Neutrophil (primary cell): ENCODE data around the gene PIGC.

Source experiments
- H3K27ac ChIP-seq: fragments of 200-600 bp; sonication (generic); 2 replicates; pipeline ENCODE4 v1.5.1; 2016; ENCODE audit warnings: mild to moderate bottlenecking, moderate library complexity
- H3K27me3 ChIP-seq: fragments of 200-600 bp; sonication (generic); 2 replicates; pipeline ENCODE4 v1.6.0; 2016; ENCODE audit warnings: mild to moderate bottlenecking
- H3K36me3 ChIP-seq: fragments of 200-600 bp; sonication (generic); 2 replicates; pipeline ENCODE4 v1.5.1; 2017
- H3K4me1 ChIP-seq, 2 experiments: fragments of 200-600 bp in 1 of 2; sonication (generic) in 1 of 2; 1 replicate in 1 of 2; 2 replicates in 1 of 2; pipeline versions ENCODE4 v1.5.1 to v1.6.1; 2013 to 2016; ENCODE audit warnings: low read depth in 1 of 2, low read length in 1 of 2, mild to moderate bottlenecking in 1 of 2, moderate library complexity in 1 of 2; ENCODE audit not compliant: control insufficient read depth in 1 of 2, insufficient read depth in 1 of 2
- H3K4me3 ChIP-seq, 2 experiments: fragments of 200-600 bp in 1 of 2; sonication (generic) in 1 of 2; 1 replicate in 1 of 2; 2 replicates in 1 of 2; pipeline ENCODE4 v1.5.1; 2013 to 2016; ENCODE audit warnings: low read depth in 1 of 2, low read length in 1 of 2, mild to moderate bottlenecking in 1 of 2, moderate library complexity in 1 of 2
- H3K9me3 ChIP-seq: fragments of 200-600 bp; sonication (generic); 2 replicates; pipeline ENCODE4 v1.5.1; 2016
- TF ChIP-seq, protein P1 (sequence below): fragments of 200-600 bp; sonication (generic); IDR thresholded peaks from 2 replicates; pipeline ENCODE4 v1.5.1; 2016; ENCODE audit warnings: antibody characterized with exemption

Gene PIGC

DNA sequence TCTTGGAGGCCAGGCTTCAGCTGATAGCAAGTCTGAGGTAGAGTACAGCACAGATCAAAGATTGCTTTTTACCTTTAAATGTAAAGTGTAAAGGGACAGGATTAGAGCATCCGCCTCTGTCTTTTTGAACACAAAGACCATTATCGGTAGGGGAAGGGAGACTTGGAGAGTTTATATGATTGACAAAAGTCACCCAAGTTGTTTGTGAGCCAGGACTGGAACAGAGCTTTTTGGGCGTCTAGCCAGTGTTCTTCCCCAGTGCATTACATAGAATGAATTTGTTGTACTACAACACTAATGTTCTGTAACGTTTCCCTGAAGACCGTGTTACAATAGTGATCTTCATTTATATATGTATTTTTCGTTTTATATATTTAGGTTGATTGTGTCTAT is 9.3 kb upstream of the PIGC start:
- Histone ChIP-seq H3K27me3 (no peaks in the 10 kb centered on the region), H3K27ac (no peak overlapping the region), H3K4me3 (no peak overlapping the region), H3K36me3 (no peaks in the 10 kb centered on the region), H3K4me1 (peaks cover 35% of the 10 kb centered on the region in 2 experiments), H3K9me3 (no peaks in the 10 kb centered on the region)
- TF ChIP-seq, protein P1, sequence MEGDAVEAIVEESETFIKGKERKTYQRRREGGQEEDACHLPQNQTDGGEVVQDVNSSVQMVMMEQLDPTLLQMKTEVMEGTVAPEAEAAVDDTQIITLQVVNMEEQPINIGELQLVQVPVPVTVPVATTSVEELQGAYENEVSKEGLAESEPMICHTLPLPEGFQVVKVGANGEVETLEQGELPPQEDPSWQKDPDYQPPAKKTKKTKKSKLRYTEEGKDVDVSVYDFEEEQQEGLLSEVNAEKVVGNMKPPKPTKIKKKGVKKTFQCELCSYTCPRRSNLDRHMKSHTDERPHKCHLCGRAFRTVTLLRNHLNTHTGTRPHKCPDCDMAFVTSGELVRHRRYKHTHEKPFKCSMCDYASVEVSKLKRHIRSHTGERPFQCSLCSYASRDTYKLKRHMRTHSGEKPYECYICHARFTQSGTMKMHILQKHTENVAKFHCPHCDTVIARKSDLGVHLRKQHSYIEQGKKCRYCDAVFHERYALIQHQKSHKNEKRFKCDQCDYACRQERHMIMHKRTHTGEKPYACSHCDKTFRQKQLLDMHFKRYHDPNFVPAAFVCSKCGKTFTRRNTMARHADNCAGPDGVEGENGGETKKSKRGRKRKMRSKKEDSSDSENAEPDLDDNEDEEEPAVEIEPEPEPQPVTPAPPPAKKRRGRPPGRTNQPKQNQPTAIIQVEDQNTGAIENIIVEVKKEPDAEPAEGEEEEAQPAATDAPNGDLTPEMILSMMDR = no peak

DNA sequence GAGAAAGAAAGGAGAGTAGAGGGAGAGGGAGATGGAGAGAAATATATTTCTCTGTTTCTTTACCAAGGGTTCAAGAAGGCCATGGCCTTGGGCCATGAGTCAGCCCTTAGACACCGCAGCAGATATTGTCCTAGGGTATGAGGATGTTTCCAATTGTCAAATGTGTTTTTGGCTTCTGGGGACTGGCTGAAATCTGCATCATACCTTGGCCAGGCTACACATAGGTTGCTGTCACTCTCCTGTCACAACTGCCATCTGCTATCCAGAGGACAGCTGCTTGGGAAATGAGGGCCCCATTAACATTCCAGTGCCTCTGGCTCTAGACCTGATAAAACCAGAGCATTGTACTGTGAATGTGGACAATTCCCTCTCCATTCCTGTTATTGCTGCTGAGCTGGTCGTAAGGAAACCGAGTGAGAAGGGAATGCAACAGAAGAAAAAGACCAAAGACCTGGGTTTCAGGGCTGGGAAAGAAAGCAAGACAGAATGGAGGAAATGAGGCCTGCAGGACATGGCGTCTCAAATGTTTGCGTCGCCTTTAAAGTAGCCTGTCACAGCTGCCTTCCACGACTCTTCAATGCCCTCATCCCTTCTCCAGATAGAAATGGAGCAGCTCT is 8.8 kb upstream of the PIGC start:
- Histone ChIP-seq H3K27ac (no peak overlapping the region), H3K36me3 (no peaks in the 10 kb centered on the region), H3K27me3 (no peaks in the 10 kb centered on the region), H3K4me3 (no peak overlapping the region), H3K4me1 (peaks cover 40% of the 10 kb centered on the region in 2 experiments), H3K9me3 (no peaks in the 10 kb centered on the region)
- TF ChIP-seq, protein P1 = no peak

DNA sequence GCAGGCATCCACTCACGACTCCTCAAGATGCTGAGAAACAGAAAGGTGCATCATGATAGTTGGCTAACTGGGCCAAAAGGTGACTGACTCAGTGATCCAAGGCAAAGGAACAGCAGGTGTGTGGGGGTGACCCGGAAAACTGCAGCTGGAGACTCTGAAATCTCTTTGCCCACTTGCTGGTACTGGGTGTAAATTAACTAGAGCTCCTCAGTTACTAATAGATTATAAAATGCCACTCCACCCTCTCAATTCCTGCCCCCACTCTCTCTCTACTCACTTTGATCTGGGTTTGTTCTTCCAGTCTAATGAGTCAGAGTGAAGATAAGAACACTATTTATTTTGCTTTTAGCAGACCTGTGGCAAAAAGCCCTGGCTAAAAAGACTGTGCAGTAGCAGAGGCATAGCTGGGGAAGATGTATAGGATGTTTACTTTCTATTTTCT is 7.2 kb upstream of the PIGC start:
- Histone ChIP-seq H3K4me1 (peaks cover 46 to 52% of the 10 kb centered on the region in 2 experiments), H3K27ac (peak overlapping the region; percentile 59), H3K9me3 (no peaks in the 10 kb centered on the region), H3K36me3 (no peaks in the 10 kb centered on the region), H3K27me3 (no peaks in the 10 kb centered on the region), H3K4me3 (no peak overlapping the region)
- TF ChIP-seq, protein P1 = no peak

DNA sequence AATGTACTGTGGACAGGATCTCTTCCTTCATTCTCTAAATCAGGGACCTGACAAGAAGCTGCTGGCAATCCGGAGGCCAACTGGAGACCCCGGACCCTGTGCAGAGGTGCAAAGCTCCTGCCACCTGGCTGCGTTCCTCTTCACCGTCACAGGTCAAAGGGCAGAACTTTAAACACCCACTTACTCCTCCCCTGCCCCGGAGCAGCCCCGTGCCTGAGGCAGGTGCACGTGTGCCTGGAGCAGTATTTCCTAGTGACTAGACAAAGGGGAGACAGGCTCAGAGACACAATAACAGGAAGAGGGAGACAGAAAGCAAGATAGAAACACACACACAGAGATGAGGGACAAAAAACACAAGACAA is 6.6 kb upstream of the PIGC start:
- Histone ChIP-seq H3K27me3 (no peaks in the 10 kb centered on the region), H3K27ac (peak overlapping the region; percentile 59), H3K9me3 (no peaks in the 10 kb centered on the region), H3K4me3 (peak overlapping the region; percentile 2 to 39), H3K4me1 (peaks cover 44 to 52% of the 10 kb centered on the region in 2 experiments), H3K36me3 (no peaks in the 10 kb centered on the region)
- TF ChIP-seq, protein P1 = no peak

DNA sequence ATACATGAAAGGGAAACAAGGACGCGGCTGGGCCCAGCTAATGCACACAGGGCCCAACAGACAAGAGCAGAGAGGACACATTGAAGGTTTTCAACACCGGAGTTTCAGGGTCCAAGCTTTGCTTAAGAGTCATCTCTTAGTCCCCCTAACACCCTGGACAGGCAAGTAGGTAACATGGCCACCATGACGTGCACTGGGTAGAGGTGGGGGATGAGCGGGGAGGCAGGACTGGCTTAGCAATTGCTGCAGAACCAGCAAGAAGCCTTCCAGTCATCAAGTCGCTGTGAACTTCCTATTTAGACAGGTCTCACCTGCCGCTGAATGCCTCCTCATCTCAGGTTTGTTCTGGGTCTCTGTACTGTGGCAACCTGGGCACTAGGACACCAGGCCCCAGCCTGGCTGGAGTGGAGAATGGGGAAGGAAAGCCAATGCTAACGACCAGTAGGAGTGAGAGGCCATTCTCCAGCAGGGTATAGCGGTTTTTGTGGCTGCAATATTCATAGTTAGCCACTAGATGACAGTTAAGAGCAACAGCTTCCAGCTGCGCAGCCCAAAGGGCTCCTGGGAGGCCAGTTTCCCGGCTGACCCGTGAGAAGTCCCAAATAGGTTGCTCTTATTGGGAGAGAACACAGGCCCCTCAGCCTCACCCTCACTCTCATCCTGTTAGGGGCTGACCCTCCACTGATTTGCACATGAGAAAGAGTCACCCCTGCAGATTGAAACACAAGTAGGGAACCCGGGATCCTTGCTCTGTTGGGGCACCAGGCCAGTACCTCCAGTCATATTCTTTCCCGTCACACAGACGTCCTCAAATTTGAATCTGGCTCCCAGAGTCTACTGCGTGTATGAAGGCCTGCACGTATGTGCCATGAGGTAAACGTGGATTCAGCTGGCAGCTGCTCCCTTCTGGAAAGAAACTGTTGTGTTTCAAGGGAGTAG is 6.0 kb upstream of the PIGC start:
- H3K9me3 ChIP-seq = no peaks in the 10 kb centered on the region
- TF ChIP-seq, protein P1 = peak; percentile 86
- H3K4me3 ChIP-seq = peak overlapping the region; percentile 2 to 39
- H3K4me1 ChIP-seq = peaks cover 43 to 52% of the 10 kb centered on the region in 2 experiments
- no peaks in the 10 kb centered on the region for H3K27me3 ChIP-seq
- no peaks in the 10 kb centered on the region for H3K36me3 ChIP-seq
- peak overlapping the region; percentile 59 for H3K27ac ChIP-seq
